Stomach (tissue), 4 donors: ENCODE results near the gene ENOX1.

ENCODE experiments used
- CTCF ChIP-seq, 7 experiments: fragments of 450-650 bp in 4 of 7; fragments of 200-600 bp in 3 of 7; sonication (generic) in 3 of 7; IDR thresholded peaks; one replicate each; pipeline ENCODE4 v1.5.1; 2016 to 2019; ENCODE audit warnings: antibody characterized with exemption in 7 of 7, control low read depth in 2 of 7, mild to moderate bottlenecking in 1 of 7
- EP300 ChIP-seq: sonication (generic); formaldehyde crosslinking; IDR thresholded peaks from one replicate; pipeline ENCODE4 v1.6.1; 2017; ENCODE audit warnings: antibody characterized with exemption
- POLR2A ChIP-seq, 4 donors: fragments of 450-650 bp; IDR thresholded peaks; one replicate each; pipeline ENCODE4 v1.6.1; 2016; ENCODE audit warnings: antibody characterized with exemption in 4 of 4, control low read depth in 2 of 4, mild to moderate bottlenecking in 1 of 4, moderate library complexity in 1 of 4

DNA sequence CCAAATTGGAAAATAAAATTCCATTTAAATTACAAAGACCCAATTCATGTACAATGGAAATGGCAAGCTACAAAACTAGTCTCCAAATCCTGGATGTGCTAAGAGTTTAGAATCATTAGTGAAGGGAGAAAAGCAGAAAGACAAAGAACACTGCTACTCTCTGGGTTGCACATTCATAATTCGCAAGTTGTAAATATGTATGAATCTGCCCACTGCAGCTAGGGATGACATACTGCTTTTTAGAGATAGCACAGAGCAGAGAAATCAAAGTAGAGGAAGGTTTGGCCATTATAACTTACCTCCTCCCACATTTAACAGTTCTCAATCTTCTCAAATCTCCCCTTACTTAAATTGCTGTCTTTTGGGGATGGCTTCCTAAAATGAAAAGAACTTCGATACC lies 231.1 kb downstream of the ENOX1 start:
- TF ChIP-seq CTCF (IDR thresholded peaks at IDR 0.05) = no peak
- TF ChIP-seq EP300 = no peak
- TF ChIP-seq POLR2A (IDR thresholded peaks at IDR 0.05) = no peak
